IPS-18a (cell line): ENCODE results near the gene TEX35.

Source experiments
- H3K27ac ChIP-seq: one replicate; pipeline ENCODE4 v1.5.1; 2013; ENCODE audit warnings: low read length
- H3K27me3 ChIP-seq: one replicate; pipeline ENCODE4 v1.6.1; 2013; ENCODE audit warnings: mild to moderate bottlenecking, low read length; ENCODE audit not compliant: control insufficient read depth, insufficient read depth
- H3K36me3 ChIP-seq: one replicate; pipeline ENCODE4 v1.6.1; 2013; ENCODE audit warnings: low read depth, low read length; ENCODE audit not compliant: control insufficient read depth
- H3K4me1 ChIP-seq: one replicate; pipeline ENCODE4 v1.6.1; 2013; ENCODE audit warnings: low read depth, low read length; ENCODE audit not compliant: control insufficient read depth
- H3K4me3 ChIP-seq: one replicate; pipeline ENCODE4 v1.5.1; 2013; ENCODE audit warnings: low read length
- H3K9ac ChIP-seq: one replicate; pipeline ENCODE4 v1.6.1; 2013; ENCODE audit warnings: mild to moderate bottlenecking, low read length, moderate library complexity
- H3K9me3 ChIP-seq: one replicate; pipeline ENCODE4 v1.6.1; 2013; ENCODE audit warnings: low read depth, low read length; ENCODE audit not compliant: control insufficient read depth

The TEX35 gene

DNA sequence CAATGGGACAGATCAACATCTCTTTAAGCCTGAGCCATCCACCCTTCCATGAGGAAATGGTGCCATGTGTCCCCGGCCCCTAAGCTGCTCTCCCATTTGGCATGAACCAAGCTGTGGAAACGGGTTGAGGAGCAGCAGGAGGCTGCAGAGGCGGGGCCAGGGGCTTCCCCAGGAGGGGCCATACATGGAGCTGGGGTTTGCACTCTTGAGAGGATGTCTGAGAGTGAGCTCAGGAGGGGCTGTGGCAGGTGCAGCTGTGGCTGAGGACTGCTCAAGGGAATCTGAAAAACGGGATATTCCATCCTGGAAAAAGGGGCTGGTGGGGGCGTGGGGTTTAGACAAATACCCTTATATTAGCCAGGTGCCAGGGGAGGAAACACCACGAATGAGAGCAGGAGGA is 9.1 kb upstream of the TEX35 start:
- no peak overlapping the region for H3K9ac ChIP-seq
- no peaks in the 10 kb centered on the region for H3K36me3 ChIP-seq
- H3K4me3 ChIP-seq = no peak overlapping the region
- H3K27me3 ChIP-seq = no peaks in the 10 kb centered on the region
- H3K4me1 ChIP-seq = no peaks in the 10 kb centered on the region
- no peak overlapping the region for H3K27ac ChIP-seq
- no peaks in the 10 kb centered on the region for H3K9me3 ChIP-seq

GRCh38 chr1:178504286-178504685 is 8.6 kb upstream of the TEX35 start:
- H3K4me3 ChIP-seq = no peak overlapping the region

GRCh38 chr1:178506177-178506576 is 6.7 kb upstream of the TEX35 start:
- Histone ChIP-seq H3K9me3 (no peaks in the 10 kb centered on the region), H3K9ac (no peak overlapping the region), H3K4me3 (no peak overlapping the region), H3K36me3 (no peaks in the 10 kb centered on the region), H3K27me3 (no peaks in the 10 kb centered on the region), H3K4me1 (no peaks in the 10 kb centered on the region), H3K27ac (no peak overlapping the region)

More at GRCh38 chr1:178504286-178504685, 8.6 kb upstream of the TEX35 start:
- H3K9ac ChIP-seq = no peak overlapping the region
- H3K27ac ChIP-seq = no peak overlapping the region
- no peaks in the 10 kb centered on the region for H3K9me3 ChIP-seq
- no peaks in the 10 kb centered on the region for H3K36me3 ChIP-seq
- H3K27me3 ChIP-seq = no peaks in the 10 kb centered on the region
- H3K4me1 ChIP-seq = no peaks in the 10 kb centered on the region

GRCh38 chr1:178506669-178507068 is 6.2 kb upstream of the TEX35 start:
- H3K27me3 ChIP-seq = no peaks in the 10 kb centered on the region
- no peaks in the 10 kb centered on the region for H3K9me3 ChIP-seq
- H3K36me3 ChIP-seq = no peaks in the 10 kb centered on the region
- no peak overlapping the region for H3K27ac ChIP-seq
- H3K4me1 ChIP-seq = no peaks in the 10 kb centered on the region
- H3K9ac ChIP-seq = no peak overlapping the region
- H3K4me3 ChIP-seq = no peak overlapping the region

DNA sequence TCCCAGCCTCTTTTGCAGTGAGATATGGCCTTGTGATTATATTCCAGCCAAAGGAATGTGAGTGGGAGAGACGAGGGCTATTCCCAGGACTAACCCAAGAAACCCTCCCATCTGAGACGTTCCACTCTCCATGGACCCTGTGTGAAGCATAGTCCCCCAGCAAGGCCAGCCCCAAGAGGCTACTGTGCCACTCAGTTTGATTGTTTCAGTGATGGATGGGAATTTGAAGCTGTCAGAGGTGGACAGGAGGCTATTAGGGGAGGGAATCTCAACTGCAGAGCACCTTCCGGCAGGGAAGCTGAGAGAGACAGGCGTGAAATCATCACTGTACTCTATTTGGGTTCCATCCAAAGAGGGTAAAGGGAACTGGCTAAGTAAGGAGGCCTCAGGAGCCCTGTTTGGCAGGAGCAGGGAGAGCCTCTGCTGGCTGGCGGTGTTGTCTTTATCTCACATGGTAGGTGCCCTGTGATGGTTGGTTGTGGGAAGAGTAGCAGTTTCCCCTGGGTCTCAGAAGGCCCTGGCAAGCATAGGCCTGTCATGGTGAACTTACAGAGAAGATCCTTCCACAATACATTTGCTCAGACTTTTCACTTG is 3.4 kb upstream of the TEX35 start:
- Histone ChIP-seq H3K36me3 (no peaks in the 10 kb centered on the region), H3K9me3 (no peaks in the 10 kb centered on the region), H3K4me1 (no peaks in the 10 kb centered on the region), H3K27me3 (no peaks in the 10 kb centered on the region), H3K4me3 (no peak overlapping the region), H3K27ac (no peak overlapping the region), H3K9ac (no peak overlapping the region)

DNA sequence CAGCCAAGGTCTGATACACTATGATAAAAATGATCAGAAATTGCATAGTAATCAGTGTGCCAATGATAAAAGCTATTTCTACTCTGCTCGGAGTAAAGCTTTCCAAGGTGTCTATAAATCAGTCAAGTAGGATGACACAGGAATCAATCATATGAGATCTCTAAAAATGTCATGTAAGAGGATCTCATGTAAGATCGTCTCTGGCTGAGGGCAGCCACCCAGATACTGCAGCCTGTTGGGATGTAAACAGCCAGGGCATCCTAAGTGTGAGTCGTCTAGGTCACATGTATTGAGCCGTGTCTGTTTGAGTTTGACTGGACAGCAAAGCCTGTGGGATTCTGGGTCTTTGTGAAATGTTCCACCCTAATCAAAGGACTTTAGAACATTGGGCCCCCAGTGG is 2.8 kb upstream of the TEX35 start:
- Histone ChIP-seq H3K27ac (no peak overlapping the region), H3K4me1 (no peaks in the 10 kb centered on the region), H3K9me3 (no peaks in the 10 kb centered on the region), H3K36me3 (no peaks in the 10 kb centered on the region), H3K27me3 (no peaks in the 10 kb centered on the region), H3K9ac (no peak overlapping the region), H3K4me3 (no peak overlapping the region)

GRCh38 chr1:178513278-178513983 is 522 bp downstream of the TEX35 start:
- Histone ChIP-seq H3K27ac (no peak overlapping the region), H3K9ac (no peak overlapping the region), H3K36me3 (no peaks in the 10 kb centered on the region), H3K4me3 (no peak overlapping the region), H3K9me3 (no peaks in the 10 kb centered on the region), H3K4me1 (no peaks in the 10 kb centered on the region), H3K27me3 (no peaks in the 10 kb centered on the region)

DNA sequence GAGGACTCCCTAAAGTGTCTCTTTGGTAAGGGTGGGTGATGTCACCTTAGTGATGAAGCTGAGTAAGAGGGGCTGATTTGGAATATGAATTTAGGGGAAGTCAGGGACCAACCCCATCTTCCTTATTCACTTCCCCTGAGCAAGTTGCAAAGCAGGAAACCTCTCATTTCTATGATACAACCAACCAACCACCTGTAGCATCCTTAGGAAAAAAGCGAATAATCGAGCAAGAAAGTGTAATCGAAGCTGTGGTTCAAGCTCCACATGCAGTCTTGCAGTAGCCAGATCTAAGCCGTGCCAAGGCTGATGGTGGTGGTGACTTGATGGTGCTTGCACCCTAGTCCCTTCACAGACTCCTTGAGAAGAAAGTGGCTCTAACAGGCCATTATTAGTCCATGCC is 3.2 kb downstream of the TEX35 start:
- H3K36me3 ChIP-seq = no peaks in the 10 kb centered on the region
- H3K27me3 ChIP-seq = no peaks in the 10 kb centered on the region
- H3K4me3 ChIP-seq = no peak overlapping the region
- H3K4me1 ChIP-seq = no peaks in the 10 kb centered on the region
- no peak overlapping the region for H3K27ac ChIP-seq
- no peaks in the 10 kb centered on the region for H3K9me3 ChIP-seq
- H3K9ac ChIP-seq = no peak overlapping the region

- Histone ChIP-seq H3K4me3 (no peak overlapping the region), H3K27ac (no peak overlapping the region), H3K9me3 (no peaks in the 10 kb centered on the region), H3K27me3 (no peaks in the 10 kb centered on the region), H3K9ac (no peak overlapping the region), H3K4me1 (no peaks in the 10 kb centered on the region), H3K36me3 (no peaks in the 10 kb centered on the region)
Observed at GRCh38 chr1:178518894-178519293, 6.0 kb downstream of the TEX35 start.

GRCh38 chr1:178520803-178521202 is 7.9 kb downstream of the TEX35 start:
- H3K9ac ChIP-seq = no peak overlapping the region
- H3K27me3 ChIP-seq = no peaks in the 10 kb centered on the region
- no peak overlapping the region for H3K4me3 ChIP-seq
- no peak overlapping the region for H3K27ac ChIP-seq
- no peaks in the 10 kb centered on the region for H3K4me1 ChIP-seq
- H3K9me3 ChIP-seq = no peaks in the 10 kb centered on the region
- H3K36me3 ChIP-seq = no peaks in the 10 kb centered on the region

DNA sequence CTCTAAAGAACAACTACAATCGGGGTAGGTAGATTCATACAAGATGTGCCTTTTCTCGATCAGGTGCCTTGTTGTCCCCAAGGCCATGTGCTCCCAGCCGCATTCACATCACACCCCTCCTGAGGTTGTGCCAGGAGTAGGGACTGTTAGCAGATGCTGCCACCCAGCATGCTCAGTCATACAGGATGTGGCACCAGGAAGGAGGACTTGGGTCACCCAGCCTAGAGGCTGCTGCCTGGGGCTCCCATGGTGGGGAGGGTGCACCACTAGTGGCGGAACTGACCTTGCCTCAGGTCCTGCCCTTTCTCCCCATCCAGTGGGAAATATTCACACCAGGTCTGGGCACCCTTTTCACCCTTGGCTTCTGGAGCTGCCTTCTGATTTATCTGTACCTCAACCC is 8.3 kb downstream of the TEX35 start:
- H3K9ac ChIP-seq = no peak overlapping the region
- no peak overlapping the region for H3K27ac ChIP-seq
- H3K9me3 ChIP-seq = no peaks in the 10 kb centered on the region
- no peak overlapping the region for H3K4me3 ChIP-seq
- H3K4me1 ChIP-seq = no peaks in the 10 kb centered on the region
- H3K27me3 ChIP-seq = no peaks in the 10 kb centered on the region
- H3K36me3 ChIP-seq = no peaks in the 10 kb centered on the region

- Histone ChIP-seq H3K27me3 (no peaks in the 10 kb centered on the region), H3K4me1 (no peaks in the 10 kb centered on the region), H3K9ac (no peak overlapping the region), H3K27ac (no peak overlapping the region), H3K4me3 (no peak overlapping the region), H3K36me3 (no peaks in the 10 kb centered on the region), H3K9me3 (no peaks in the 10 kb centered on the region)
Observed at GRCh38 chr1:178527117-178527516, 14.2 kb downstream of the TEX35 start.
